ENCODE measurements around the gene MMP7. TPM values are rescaled to one million over a fixed set of nuclear protein-coding genes. Genes with fewer than 3 reads are reported as not detected.

The MMP7 gene
- total and polyA plus RNA-seq, 4 donors: 0.42 to 2.2 TPM; not detected in 2

DNA sequence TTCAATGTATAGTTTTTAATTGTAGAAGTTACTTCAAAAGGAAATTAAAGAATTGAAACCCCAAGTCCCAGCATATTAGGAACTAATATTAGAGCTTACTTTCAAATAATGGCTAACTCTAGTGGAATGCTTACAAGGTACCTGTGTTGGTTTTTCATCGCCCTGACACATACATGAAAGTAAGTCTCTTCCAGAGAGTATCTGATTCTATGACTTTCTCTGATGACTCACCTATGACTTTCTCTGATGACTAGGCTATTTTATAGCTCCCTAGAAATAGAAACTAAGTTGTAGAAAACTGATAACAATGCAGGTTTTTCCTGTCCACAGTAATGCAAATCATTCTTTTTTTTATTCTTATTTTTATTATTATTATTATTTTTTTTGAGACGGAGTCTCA, 33.6 kb upstream of the MMP7 start:
- ATAC-seq (ENCODE audit: low FRiP score) (no peak), DNase-seq (no peak)
- no peak overlapping the region for H3K4me3 ChIP-seq (ENCODE audit: low read length in 2 of 2)
- H3K4me1 ChIP-seq (ENCODE audit: control insufficient read depth in 1 of 2, insufficient read depth in 2 of 2, low read length in 2 of 2): no peaks in the 10 kb centered on the region
- 79 to 84% methylated on average over 2 of the region's 2 CpGs for WGBS, 2 donors
- H3K36me3 ChIP-seq (ENCODE audit: control insufficient read depth in 1 of 2, insufficient read depth in 2 of 2, low read length in 1 of 2): no peaks in the 10 kb centered on the region
- no peak overlapping the region for H3K27ac ChIP-seq (ENCODE audit: low read depth in 1 of 2, low read length in 2 of 2)
- no peaks in the 10 kb centered on the region for H3K27me3 ChIP-seq (ENCODE audit: control insufficient read depth in 1 of 2, insufficient read depth in 2 of 2, low read length in 1 of 2)
- peaks cover 3% of the 10 kb centered on the region for H3K9me3 ChIP-seq (ENCODE audit: control insufficient read depth, low read length)
- intact Hi-C loops (cut with DNase I): no loop called here

DNA sequence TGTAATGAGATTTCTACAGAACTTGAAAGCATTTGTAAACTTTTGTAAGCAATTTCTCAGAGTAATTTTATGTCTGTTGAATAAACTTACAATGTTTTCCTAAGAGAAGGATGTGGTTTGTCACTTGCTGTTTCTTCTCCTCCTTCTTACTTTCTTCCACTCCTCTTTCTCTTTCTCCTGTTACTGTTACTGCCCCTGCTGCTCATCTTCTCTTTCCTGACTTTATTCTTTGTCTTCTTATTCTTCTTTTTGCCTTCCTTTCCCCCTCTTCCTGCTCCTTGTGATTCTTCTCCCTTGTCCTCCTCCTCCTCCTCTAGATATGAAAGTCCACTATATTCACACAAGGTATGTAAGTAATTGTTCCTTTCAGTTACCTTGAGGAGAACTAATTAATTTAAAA, 31.1 kb upstream of the MMP7 start:
- ATAC-seq (ENCODE audit: low FRiP score) (no peak), DNase-seq (no peak)
- H3K27ac ChIP-seq (ENCODE audit: low read depth in 1 of 2, low read length in 2 of 2): no peak overlapping the region
- no peak overlapping the region for H3K4me3 ChIP-seq (ENCODE audit: low read length in 2 of 2)
- H3K4me1 ChIP-seq (ENCODE audit: control insufficient read depth in 1 of 2, insufficient read depth in 2 of 2, low read length in 2 of 2): no peaks in the 10 kb centered on the region
- intact Hi-C loops (cut with DNase I): no loop called here
- H3K27me3 ChIP-seq (ENCODE audit: control insufficient read depth in 1 of 2, insufficient read depth in 2 of 2, low read length in 1 of 2): no peaks in the 10 kb centered on the region
- H3K36me3 ChIP-seq (ENCODE audit: control insufficient read depth in 1 of 2, insufficient read depth in 2 of 2, low read length in 1 of 2): no peaks in the 10 kb centered on the region
- H3K9me3 ChIP-seq (ENCODE audit: control insufficient read depth, low read length): peaks cover 3% of the 10 kb centered on the region

DNA sequence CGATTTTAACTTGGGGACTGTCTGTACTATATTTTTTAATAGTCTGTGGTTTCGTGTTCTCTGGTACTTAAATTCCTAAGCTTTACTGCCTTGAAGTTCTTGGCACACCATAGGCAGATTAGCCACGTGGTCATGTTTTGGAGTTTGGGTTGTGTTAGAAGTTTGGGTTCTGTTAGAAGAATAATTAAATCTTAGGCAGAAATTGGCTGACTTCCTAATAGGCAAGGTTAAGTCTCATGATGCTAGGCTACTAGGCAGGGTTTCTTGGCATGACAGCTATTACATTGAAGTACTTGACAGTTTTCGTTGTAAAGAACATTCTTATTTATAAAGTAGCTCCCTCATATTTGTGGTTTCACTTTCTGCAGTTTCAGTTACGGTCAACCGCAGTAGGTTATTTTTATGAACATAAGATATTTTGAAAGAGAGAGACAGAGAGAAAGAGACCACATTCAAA, 30.0 kb upstream of the MMP7 start:
- peak overlapping the region in 1 of 2 donors; percentile 18 for H3K27ac ChIP-seq (ENCODE audit: low read depth in 1 of 2, low read length in 2 of 2)

DNA sequence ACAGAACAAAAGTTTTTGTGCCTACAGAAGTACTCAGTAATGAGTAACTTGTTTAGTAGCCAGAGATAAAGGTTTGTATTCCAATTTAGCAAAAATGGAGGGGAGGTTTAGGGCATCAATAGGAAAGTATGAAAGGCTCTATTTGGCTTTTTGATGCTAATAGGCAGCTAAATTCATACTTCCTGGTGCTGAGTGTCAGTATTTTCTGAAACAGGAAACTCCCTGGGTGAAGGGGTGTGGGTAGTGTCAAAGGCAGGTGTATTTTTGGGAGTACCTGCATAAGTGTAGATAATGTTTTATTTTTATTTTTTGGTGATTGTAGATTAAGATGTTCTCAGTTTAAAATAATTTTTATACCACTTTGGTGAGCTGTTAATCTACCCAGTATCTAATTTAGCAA, 29.3 kb upstream of the MMP7 start:
- intact Hi-C loops (cut with DNase I): no loop called here
- H3K4me3 ChIP-seq (ENCODE audit: low read length in 2 of 2): no peak overlapping the region

More for the DNA sequence above, 30.0 kb upstream of the MMP7 start:
- Histone ChIP-seq H3K36me3 (ENCODE audit: control insufficient read depth in 1 of 2, insufficient read depth in 2 of 2, low read length in 1 of 2) (no peaks in the 10 kb centered on the region), H3K4me3 (ENCODE audit: low read length in 2 of 2) (peak overlapping the region; percentile 64 to 72), H3K9me3 (ENCODE audit: control insufficient read depth, low read length) (no peaks in the 10 kb centered on the region), H3K27me3 (ENCODE audit: control insufficient read depth in 1 of 2, insufficient read depth in 2 of 2, low read length in 1 of 2) (no peaks in the 10 kb centered on the region), H3K4me1 (ENCODE audit: control insufficient read depth in 1 of 2, insufficient read depth in 2 of 2, low read length in 2 of 2) (no peaks in the 10 kb centered on the region)
- ATAC-seq (ENCODE audit: low FRiP score) (no peak), DNase-seq (no peak)
- WGBS, 2 donors: 3% methylated on average over 6 of the region's 6 CpGs
- intact Hi-C loops (cut with DNase I): no loop called here

DNA sequence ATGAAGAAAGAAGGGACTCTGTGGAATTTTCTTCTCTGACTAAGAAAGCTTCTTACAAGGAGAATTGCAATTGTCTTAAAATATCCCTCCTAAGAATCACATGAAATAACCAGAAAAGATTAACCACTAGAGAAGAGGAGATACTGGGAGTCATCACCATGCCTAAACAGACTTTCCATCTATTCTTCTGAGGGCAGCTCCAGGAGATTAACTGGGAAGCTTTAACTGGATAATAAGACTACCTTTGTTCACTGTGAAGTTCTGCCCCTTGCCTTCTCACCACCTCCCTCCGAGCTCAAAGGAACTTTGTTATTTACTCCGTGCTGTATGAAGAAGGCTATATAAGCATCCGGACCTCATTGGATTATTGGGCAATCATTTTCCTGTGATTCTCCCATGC, 24.5 kb upstream of the MMP7 start:
- ATAC-seq (ENCODE audit: low FRiP score): no peak
- no peak for DNase-seq
- Histone ChIP-seq H3K27ac (ENCODE audit: low read depth in 1 of 2, low read length in 2 of 2) (no peak overlapping the region), H3K4me1 (ENCODE audit: control insufficient read depth in 1 of 2, insufficient read depth in 2 of 2, low read length in 2 of 2) (no peaks in the 10 kb centered on the region), H3K27me3 (ENCODE audit: control insufficient read depth in 1 of 2, insufficient read depth in 2 of 2, low read length in 1 of 2) (no peaks in the 10 kb centered on the region), H3K4me3 (ENCODE audit: low read length in 2 of 2) (no peak overlapping the region), H3K36me3 (ENCODE audit: control insufficient read depth in 1 of 2, insufficient read depth in 2 of 2, low read length in 1 of 2) (no peaks in the 10 kb centered on the region), H3K9me3 (ENCODE audit: control insufficient read depth, low read length) (no peaks in the 10 kb centered on the region)
- intact Hi-C loops (cut with DNase I): no loop called here
- 85 to 86% methylated on average over 3 of the region's 3 CpGs for WGBS, 2 donors

More for the DNA sequence above, 29.3 kb upstream of the MMP7 start:
- Histone ChIP-seq H3K27me3 (ENCODE audit: control insufficient read depth in 1 of 2, insufficient read depth in 2 of 2, low read length in 1 of 2) (no peaks in the 10 kb centered on the region), H3K9me3 (ENCODE audit: control insufficient read depth, low read length) (no peaks in the 10 kb centered on the region), H3K27ac (ENCODE audit: low read depth in 1 of 2, low read length in 2 of 2) (no peak overlapping the region), H3K36me3 (ENCODE audit: control insufficient read depth in 1 of 2, insufficient read depth in 2 of 2, low read length in 1 of 2) (no peaks in the 10 kb centered on the region), H3K4me1 (ENCODE audit: control insufficient read depth in 1 of 2, insufficient read depth in 2 of 2, low read length in 2 of 2) (no peaks in the 10 kb centered on the region)
- no peak for ATAC-seq (ENCODE audit: low FRiP score)
- DNase-seq: no peak

DNA sequence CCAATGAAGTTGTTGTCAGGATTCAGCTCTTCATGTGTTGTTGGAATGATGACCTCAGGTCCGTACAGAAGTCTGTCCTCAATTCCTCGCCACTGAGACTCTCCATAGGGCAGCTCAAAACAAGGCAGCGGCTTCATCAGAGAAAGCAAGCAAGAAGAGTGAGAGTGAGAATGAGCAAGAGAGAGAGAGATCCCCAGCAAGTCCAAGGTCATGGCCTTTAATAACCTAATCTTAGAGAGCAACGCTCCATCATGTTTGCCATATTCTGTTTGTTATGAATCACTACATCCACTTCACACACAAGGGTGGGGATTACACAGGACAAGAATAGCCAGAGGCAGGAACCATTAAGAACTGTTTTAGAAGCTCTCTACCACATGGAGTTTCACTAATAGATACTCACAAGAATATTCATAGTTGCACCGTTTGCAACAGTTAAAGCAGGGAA, 23.3 kb upstream of the MMP7 start:
- Histone ChIP-seq H3K36me3 (ENCODE audit: control insufficient read depth in 1 of 2, insufficient read depth in 2 of 2, low read length in 1 of 2) (no peaks in the 10 kb centered on the region), H3K9me3 (ENCODE audit: control insufficient read depth, low read length) (no peaks in the 10 kb centered on the region), H3K27me3 (ENCODE audit: control insufficient read depth in 1 of 2, insufficient read depth in 2 of 2, low read length in 1 of 2) (no peaks in the 10 kb centered on the region), H3K4me3 (ENCODE audit: low read length in 2 of 2) (no peak overlapping the region), H3K27ac (ENCODE audit: low read depth in 1 of 2, low read length in 2 of 2) (no peak overlapping the region), H3K4me1 (ENCODE audit: control insufficient read depth in 1 of 2, insufficient read depth in 2 of 2, low read length in 2 of 2) (no peaks in the 10 kb centered on the region)
- intact Hi-C loops (cut with DNase I): no loop called here
- DNase-seq (no peak), ATAC-seq (ENCODE audit: low FRiP score) (no peak)
- 90 to 94% methylated on average over 5 of the region's 5 CpGs for WGBS, 2 donors

DNA sequence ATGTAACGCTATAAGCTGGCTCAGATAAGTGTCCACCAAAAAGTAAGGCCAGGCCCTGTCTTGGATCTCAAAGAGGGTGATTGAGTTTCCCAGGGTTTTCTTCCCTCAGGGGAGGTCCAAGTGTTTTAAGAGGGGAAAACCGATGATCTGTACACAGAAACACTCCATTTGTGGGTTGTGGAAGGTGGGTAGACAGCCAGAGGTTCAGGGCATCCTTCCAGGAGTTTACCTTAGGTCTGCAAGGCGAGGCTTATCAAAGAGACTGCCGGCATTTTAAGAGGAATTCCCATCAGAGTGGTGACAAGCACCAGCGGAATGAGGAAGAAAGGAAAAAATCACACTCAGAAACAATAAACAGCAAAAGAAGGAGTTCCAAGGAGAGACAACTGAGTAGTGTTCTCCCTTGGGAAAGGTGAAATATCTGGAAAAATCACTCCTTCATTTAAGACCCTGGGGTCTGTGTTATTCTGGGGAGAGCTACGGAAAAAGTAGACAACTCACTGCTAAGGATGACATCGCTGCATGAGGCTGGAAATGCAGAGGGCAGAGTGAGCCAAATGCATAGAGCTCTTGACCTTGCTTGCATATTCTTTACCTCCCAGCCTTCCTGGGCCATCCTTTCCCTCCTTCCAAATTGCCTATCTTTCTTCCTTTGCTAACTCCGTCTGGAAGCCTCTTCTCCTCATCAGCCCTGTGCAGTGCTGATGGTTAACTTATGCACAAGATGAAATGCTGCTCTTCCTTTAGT, 22.1 kb upstream of the MMP7 start:
- intact Hi-C loops (cut with DNase I): no loop called here
- H3K4me3 ChIP-seq (ENCODE audit: low read length in 2 of 2): no peak overlapping the region
- 53 to 56% methylated on average over 8 of the region's 8 CpGs for WGBS, 2 donors
- no peak for DNase-seq
- H3K27ac ChIP-seq (ENCODE audit: low read depth in 1 of 2, low read length in 2 of 2): no peak overlapping the region
- no peak for ATAC-seq (ENCODE audit: low FRiP score)
- no peaks in the 10 kb centered on the region for H3K27me3 ChIP-seq (ENCODE audit: control insufficient read depth in 1 of 2, insufficient read depth in 2 of 2, low read length in 1 of 2)
- H3K4me1 ChIP-seq (ENCODE audit: control insufficient read depth in 1 of 2, insufficient read depth in 2 of 2, low read length in 2 of 2): no peaks in the 10 kb centered on the region
- H3K36me3 ChIP-seq (ENCODE audit: control insufficient read depth in 1 of 2, insufficient read depth in 2 of 2, low read length in 1 of 2): no peaks in the 10 kb centered on the region
- no peaks in the 10 kb centered on the region for H3K9me3 ChIP-seq (ENCODE audit: control insufficient read depth, low read length)

DNA sequence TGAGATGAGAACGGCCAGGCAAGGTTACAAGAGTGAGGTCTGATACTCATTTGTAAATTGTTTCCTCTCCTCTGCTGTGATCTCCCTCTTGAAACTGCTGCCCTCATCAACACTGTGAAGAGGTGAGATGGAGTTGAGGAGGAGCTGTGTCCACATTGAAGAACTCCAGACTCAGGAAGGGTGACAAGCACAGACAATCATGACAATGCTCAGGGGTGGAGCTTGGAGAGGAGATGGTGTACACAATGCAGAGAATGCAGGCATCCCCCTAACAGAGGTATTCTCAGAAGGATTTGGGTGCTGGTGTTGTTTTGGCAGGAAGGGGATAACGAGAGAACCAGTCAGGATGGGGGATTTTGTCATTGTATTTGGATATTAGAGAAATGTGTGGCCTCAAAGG, 21.5 kb upstream of the MMP7 start:
- no peaks in the 10 kb centered on the region for H3K27me3 ChIP-seq (ENCODE audit: control insufficient read depth in 1 of 2, insufficient read depth in 2 of 2, low read length in 1 of 2)
- no peaks in the 10 kb centered on the region for H3K36me3 ChIP-seq (ENCODE audit: control insufficient read depth in 1 of 2, insufficient read depth in 2 of 2, low read length in 1 of 2)
- H3K9me3 ChIP-seq (ENCODE audit: control insufficient read depth, low read length): no peaks in the 10 kb centered on the region
- intact Hi-C loops (cut with DNase I): no loop called here
- no peak overlapping the region for H3K27ac ChIP-seq (ENCODE audit: low read depth in 1 of 2, low read length in 2 of 2)
- WGBS, 2 donors: 90 to 92% methylated on average over 2 of the region's 2 CpGs
- H3K4me1 ChIP-seq (ENCODE audit: control insufficient read depth in 1 of 2, insufficient read depth in 2 of 2, low read length in 2 of 2): no peaks in the 10 kb centered on the region
- no peak overlapping the region for H3K4me3 ChIP-seq (ENCODE audit: low read length in 2 of 2)
- ATAC-seq (ENCODE audit: low FRiP score): no peak
- no peak for DNase-seq

DNA sequence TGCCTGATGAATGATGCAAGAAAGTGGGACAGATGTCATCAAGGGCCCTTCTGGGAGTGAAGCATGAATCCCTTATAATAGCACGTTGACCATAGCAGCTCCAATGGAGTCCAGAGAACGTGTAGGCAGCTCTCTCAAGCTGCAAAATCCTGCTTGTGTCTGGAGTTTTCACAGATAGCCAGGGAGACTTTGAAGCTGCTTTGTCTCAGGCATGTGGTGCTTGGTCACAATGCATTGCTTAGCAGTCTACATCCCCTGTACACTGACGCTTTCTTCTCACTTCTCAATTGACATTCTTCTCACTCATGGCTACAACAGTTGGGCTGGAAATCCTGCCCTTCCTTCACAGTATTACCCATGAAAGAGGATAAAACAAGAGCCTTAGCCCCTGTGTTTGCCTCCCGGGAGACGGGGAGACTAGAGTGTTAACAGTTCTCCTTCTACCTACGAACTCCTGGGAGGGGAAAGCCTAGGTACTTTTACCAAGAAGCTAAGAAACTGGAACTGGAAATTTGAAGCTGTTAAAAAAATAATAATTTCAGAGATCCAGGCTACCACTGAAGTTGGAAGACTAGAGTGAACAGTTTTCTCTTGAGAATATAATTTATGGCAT, 20.7 kb upstream of the MMP7 start:
- WGBS, 2 donors: 54 to 62% methylated on average over 6 of the region's 6 CpGs
- intact Hi-C loops (cut with DNase I): no loop called here
- H3K36me3 ChIP-seq (ENCODE audit: control insufficient read depth in 1 of 2, insufficient read depth in 2 of 2, low read length in 1 of 2): no peaks in the 10 kb centered on the region
- H3K9me3 ChIP-seq (ENCODE audit: control insufficient read depth, low read length): no peaks in the 10 kb centered on the region
- H3K27ac ChIP-seq (ENCODE audit: low read depth in 1 of 2, low read length in 2 of 2): no peak overlapping the region
- H3K4me1 ChIP-seq (ENCODE audit: control insufficient read depth in 1 of 2, insufficient read depth in 2 of 2, low read length in 2 of 2): no peaks in the 10 kb centered on the region
- H3K4me3 ChIP-seq (ENCODE audit: low read length in 2 of 2): no peak overlapping the region
- DNase-seq (no peak), ATAC-seq (ENCODE audit: low FRiP score) (no peak)
- no peaks in the 10 kb centered on the region for H3K27me3 ChIP-seq (ENCODE audit: control insufficient read depth in 1 of 2, insufficient read depth in 2 of 2, low read length in 1 of 2)

Measured in aorta (tissue), 5 donors.